HT1080 (cell line): ENCODE measurements around the gene UTP14C. TPM values are rescaled to one million over a fixed set of nuclear protein-coding genes. Genes with fewer than 3 reads are reported as not detected.
"Not testable (repeated sequence)": the region's sequence is repeated elsewhere in the genome, so short reads cannot be mapped to it uniquely, and the experiment has no call there.

Source experiments
- DNase-seq: peaks from one replicate; pipeline ENCODE4 v3.0.0-alpha.2; 2015; ENCODE audit warnings: low read depth
- total RNA-seq: library from RNA; depleted of rRNA; stranded (reverse); fragments of >200 nt; shearing (Covaris generic); gene quantifications from 2 replicates; pipeline ENCODE4 v1.2.3, GENCODE V29; 2014

The UTP14C gene
- total RNA-seq, 1 experiment from 2014 or later = 5.9 TPM

GRCh38 chr13:52003541-52003940, 20.9 kb upstream of the UTP14C start:
- no peak for DNase-seq

- peak; percentile 12 for DNase-seq
Measured at GRCh38 chr13:52004511-52005170, 19.9 kb upstream of the UTP14C start.

GRCh38 chr13:52005841-52006522, 18.5 kb upstream of the UTP14C start:
- DNase-seq = no peak

- DNase-seq = no peak
Measured at GRCh38 chr13:52006523-52007245, 17.8 kb upstream of the UTP14C start.

GRCh38 chr13:52009946-52010345, 14.5 kb upstream of the UTP14C start:
- no peak for DNase-seq

GRCh38 chr13:52010890-52011631, 13.4 kb upstream of the UTP14C start, which contains the start of gene ATP7B:
Gene ATP7B, minus strand, starts transcription at chr13:52011450. Its CDS starts 113 bp downstream, at chr13:52011337.
- peak; percentile 17 for DNase-seq

GRCh38 chr13:52011632-52012511, 12.6 kb upstream of the UTP14C start, which contains the start of gene ALG11:
Gene ALG11, plus strand, starts transcription at chr13:52012398. Its CDS starts 21 bp downstream, at chr13:52012419.
- DNase-seq = peak; percentile 98

GRCh38 chr13:52012512-52012836, 12.0 kb upstream of the UTP14C start:
- no peak for DNase-seq

- DNase-seq = no peak
Measured at GRCh38 chr13:52016296-52016695, 8.2 kb upstream of the UTP14C start.

- DNase-seq = no peak
Measured at GRCh38 chr13:52020191-52020590, 4.3 kb upstream of the UTP14C start.

- no peak for DNase-seq
Measured at GRCh38 chr13:52022356-52022755, 2.1 kb upstream of the UTP14C start.

GRCh38 chr13:52025475-52026245, 1.2 kb downstream of the UTP14C start:
- DNase-seq = no peak

GRCh38 chr13:52026246-52026626, 1.7 kb downstream of the UTP14C start:
- no peak for DNase-seq

- no peak for DNase-seq
Measured at GRCh38 chr13:52027832-52028231, 3.3 kb downstream of the UTP14C start.

GRCh38 chr13:52029569-52029968, 5.1 kb downstream of the UTP14C start:
- no peak for DNase-seq

- DNase-seq = not testable (repeated sequence)
Measured at GRCh38 chr13:52030401-52030800, 5.9 kb downstream of the UTP14C start.

GRCh38 chr13:52033039-52033438, 8.5 kb downstream of the UTP14C start:
- no peak for DNase-seq

GRCh38 chr13:52034616-52035226, 10.2 kb downstream of the UTP14C start:
- DNase-seq = no peak

GRCh38 chr13:52036037-52036436, 11.5 kb downstream of the UTP14C start:
- no peak for DNase-seq
